A549 (cell line): ENCODE data around the gene TYK2. TPM values are rescaled to one million over a fixed set of nuclear protein-coding genes. Genes with fewer than 3 reads are reported as not detected.

ENCODE experiments used
- ATAC-seq, 2 experiments: fragments of 200-7000 bp in 1 of 2; fragments of >200 bp in 1 of 2; cut with Nextera tagmentation in 1 of 2; cut with Tn5 transposase in 1 of 2; 3 replicates each; pipeline versions ENCODE4 v1.8.0 to v1.9.1; 2018 to 2020; ENCODE audit warnings: mild to moderate bottlenecking in 1 of 2, moderate library complexity in 1 of 2
- CTCF ChIA-PET: fragments of 300-600 bp; sonication (Branson Sonifier 250); formaldehyde crosslinking; extraction: SDS; loops from one replicate; lab custom pipeline; 2021; ENCODE audit warnings: antibody characterized with exemption, inconsistent platforms; lab: Yijun Ruan, JAX
- POLR2A ChIA-PET: fragments of 350-600 bp; formaldehyde crosslinking; extraction: SDS; loops from one replicate; lab custom pipeline; 2021; ENCODE audit warnings: antibody characterized with exemption, inconsistent platforms; lab: Yijun Ruan, JAX
- DNase-seq, 2 experiments: peaks; one replicate each; pipeline versions ENCODE4 v3.0.0 to v3.0.0-alpha.2; 2011 to 2016; ENCODE audit warnings: low read depth in 1 of 2, low spot score in 1 of 2
- FAIRE-seq: peaks from 2 replicates; lab custom pipeline; 2011; peaks lifted over from hg19 to GRCh38; lab: Jason Lieb, UNC
- H3K27ac ChIP-seq, 2 experiments: fragments of >200 bp; sonication (Bioruptor Twin); formaldehyde crosslinking; 3 replicates each; pipeline ENCODE4 v1.5.1; 2016 to 2017
- H3K4me1 ChIP-seq: fragments of >200 bp; sonication (Bioruptor Twin); formaldehyde crosslinking; 3 replicates; pipeline ENCODE4 v1.6.1; 2016
- H3K4me2 ChIP-seq: fragments of >200 bp; sonication (Bioruptor Twin); formaldehyde crosslinking; 3 replicates; pipeline ENCODE4 v1.6.1; 2016
- H3K4me3 ChIP-seq: fragments of >200 bp; sonication (Bioruptor Twin); formaldehyde crosslinking; 3 replicates; pipeline ENCODE4 v1.5.1; 2016
- H3K9me3 ChIP-seq: fragments of >200 bp; sonication (Bioruptor Twin); formaldehyde crosslinking; 3 replicates; pipeline ENCODE4 v1.6.1; 2016
- ATOH8 ChIP-seq: fragments of 250-450 bp; sonication (Bioruptor Pico); IDR thresholded peaks from 2 replicates; pipeline ENCODE4 v1.5.0; 2020; ENCODE audit warnings: low read depth, mild to moderate bottlenecking, moderate library complexity
- BCL3 ChIP-seq: fragments of >200 bp; sonication (Bioruptor Twin); formaldehyde crosslinking; IDR thresholded peaks from 3 replicates; pipeline ENCODE4 v1.6.1; 2016
- BHLHE40 ChIP-seq: IDR thresholded peaks from 2 replicates; pipeline ENCODE4 v1.6.1; 2012; ENCODE audit warnings: low read depth, low read length, inconsistent platforms
- CBX8 ChIP-seq: fragments of 200-600 bp; sonication (generic); IDR thresholded peaks from 2 replicates; pipeline ENCODE4 v1.6.1; 2016
- CEBPB ChIP-seq, 2 experiments: fragments of >200 bp in 1 of 2; sonication (Bioruptor Twin) in 1 of 2; formaldehyde crosslinking in 1 of 2; IDR thresholded peaks; 2 replicates each; pipeline ENCODE4 v1.6.1; 2012 to 2016
- CTCF ChIP-seq: fragments of >200 bp; sonication (Bioruptor Twin); formaldehyde crosslinking; IDR thresholded peaks from 3 replicates; pipeline ENCODE4 v1.5.1; 2016
- ELK1 ChIP-seq: fragments of 150-350 bp; IDR thresholded peaks from 2 replicates; pipeline ENCODE4 v1.6.1; 2014; ENCODE audit warnings: low read depth, mild to moderate bottlenecking, low read length
- HDAC2 ChIP-seq: fragments of 200-600 bp; sonication (generic); IDR thresholded peaks from 2 replicates; pipeline ENCODE4 v1.6.1; 2016
- HES2 ChIP-seq: fragments of >200 bp; sonication (Bioruptor Twin); formaldehyde crosslinking; IDR thresholded peaks from 2 replicates; pipeline ENCODE4 v1.6.1; 2016
- HMGXB4 ChIP-seq: fragments of 250-450 bp; sonication (Bioruptor Pico); IDR thresholded peaks from 2 replicates; pipeline ENCODE4 v1.5.0; 2021; ENCODE audit warnings: mild to moderate bottlenecking, moderate library complexity, borderline replicate concordance
- HOXA7 ChIP-seq: fragments of 250-450 bp; sonication (Bioruptor Pico); IDR thresholded peaks from 2 replicates; pipeline ENCODE4 v1.5.0; 2020; ENCODE audit warnings: mild to moderate bottlenecking, moderate library complexity
- JUNB ChIP-seq: fragments of >200 bp; sonication (Bioruptor Twin); formaldehyde crosslinking; IDR thresholded peaks from 2 replicates; pipeline ENCODE4 v1.6.1; 2016
- MAFK ChIP-seq: fragments of 450-650 bp; IDR thresholded peaks from 2 replicates; pipeline ENCODE4 v1.6.1; 2014; ENCODE audit not compliant: partially characterized antibody
- MAX ChIP-seq: IDR thresholded peaks from 2 replicates; pipeline ENCODE4 v1.6.1; 2012
- MYC ChIP-seq: IDR thresholded peaks from 2 replicates; pipeline ENCODE4 v1.6.1; 2012; ENCODE audit warnings: mild to moderate bottlenecking, inconsistent platforms, low read length, improper control_type of control experiment, borderline replicate concordance
- NFE2L2 ChIP-seq: fragments of 150-350 bp; conservative IDR thresholded peaks from 2 replicates; pipeline ENCODE4 v1.6.1; 2014; ENCODE audit warnings: low read length
- PBX3 ChIP-seq: IDR thresholded peaks from 2 replicates; pipeline ENCODE4 v1.6.1; 2012
- POLR2AphosphoS2 ChIP-seq: conservative IDR thresholded peaks from 2 replicates; pipeline ENCODE4 v1.6.1; 2012; ENCODE audit warnings: low read length, improper control_type of control experiment, inconsistent platforms
- RAD21 ChIP-seq, 2 experiments: fragments of >200 bp in 1 of 2; sonication (Bioruptor Twin) in 1 of 2; formaldehyde crosslinking in 1 of 2; IDR thresholded peaks in 1 of 2; conservative IDR thresholded peaks in 1 of 2; 2 replicates in 1 of 2; 3 replicates in 1 of 2; pipeline ENCODE4 v1.6.1; 2012 to 2018; ENCODE audit warnings: inconsistent platforms in 1 of 2
- RARB ChIP-seq: fragments of 250-450 bp; sonication (Bioruptor Pico); IDR thresholded peaks from 2 replicates; pipeline ENCODE4 v1.8.0; 2021; ENCODE audit warnings: mild to moderate bottlenecking, moderate library complexity
- RCOR1 ChIP-seq: fragments of 150-350 bp; IDR thresholded peaks from 2 replicates; pipeline ENCODE4 v1.6.1; 2014; ENCODE audit warnings: antibody characterized with exemption, low read length, low read depth
- RFX5 ChIP-seq: fragments of 450-650 bp; IDR thresholded peaks from 2 replicates; pipeline ENCODE4 v1.7.1; 2014; ENCODE audit warnings: antibody characterized with exemption, mild to moderate bottlenecking, moderate library complexity
- SMC3 ChIP-seq: fragments of >200 bp; sonication (Bioruptor Twin); formaldehyde crosslinking; IDR thresholded peaks from 3 replicates; pipeline ENCODE4 v1.6.1; 2018; ENCODE audit warnings: inconsistent platforms
- TFCP2L1 ChIP-seq: fragments of 250-450 bp; sonication (Bioruptor Pico); IDR thresholded peaks from 2 replicates; pipeline ENCODE4 v1.5.0; 2021; ENCODE audit warnings: mild to moderate bottlenecking
- USF2 ChIP-seq: fragments of 450-650 bp; IDR thresholded peaks from 2 replicates; pipeline ENCODE4 v1.6.1; 2014; ENCODE audit warnings: antibody characterized with exemption
- ZNF302 ChIP-seq: fragments of 250-450 bp; sonication (Bioruptor Pico); IDR thresholded peaks from 2 replicates; pipeline ENCODE4 v1.9.0; 2021; ENCODE audit warnings: inconsistent platforms, mild to moderate bottlenecking, moderate library complexity
- WGBS: methylation state at CpG from one replicate; pipeline ENCODE4 v1.1.6; 2017; ENCODE audit errors: missing lambda C conversion rate; 5-methylcytosine and 5-hydroxymethylcytosine counted together
- polyA plus RNA-seq, 4 experiments: library from polyadenylated mRNA; depleted of rRNA in 3 of 4; stranded (reverse); fragments of >200 nt; fragmentation: RNase III in 1 of 4; extraction: RNeasy Plus Mini Kit Qiagen cat#74134 plus additional on column Dnase treatment in 1 of 4; gene quantifications; 2 replicates in 3 of 4; 3 replicates in 1 of 4; pipeline ENCODE4 v1.2.3, GENCODE V29; 2011 to 2017

TYK2 gene
- polyA plus RNA-seq, 2 of the 4 experiments (the other 2 are of a cell fraction) = 17.0 to 57.1 TPM

GRCh38 chr19:10364644-10365043, 15.7 kb downstream of the TYK2 start:
- ChIA-PET POLR2A (no interaction called here), CTCF (no interaction called here)
- ATAC-seq = no peak
- FAIRE-seq = no peak
- Histone ChIP-seq H3K9me3 (peaks cover 12% of the 10 kb centered on the region), H3K27ac (no peak overlapping the region), H3K4me2 (no peak overlapping the region), H3K4me3 (no peak overlapping the region)
- no CpG with 5 or more reads among the region's 19 CpGs for WGBS
- TF ChIP-seq RARB (no peak), CEBPB (IDR thresholded peaks at IDR 0.05) (no peak), RFX5 (no peak), BCL3 (no peak), MAFK (no peak), BHLHE40 (no peak), JUNB (no peak), SMC3 (no peak), TFCP2L1 (CRISPR knock-in tag) (no peak), PBX3 (no peak), RAD21 (conservative IDR thresholded peaks at IDR 0.05 in 1 of 2, IDR thresholded peaks at IDR 0.05 in 1 of 2) (no peak), MYC (no peak), HDAC2 (no peak), CBX8 (no peak), USF2 (no peak), NFE2L2 (no peak), ATOH8 (CRISPR knock-in tag) (no peak)
- TF ChIP-seq, all 56 proteins: peak for 0
- no peaks in the 10 kb centered on the region for H3K4me1 ChIP-seq
- no peak for DNase-seq

GRCh38 chr19:10363789-10364281, 16.5 kb downstream of the TYK2 start:
- TF ChIP-seq MAFK (no peak), POLR2AphosphoS2 (no peak), MAX (no peak), HMGXB4 (no peak), RAD21 (conservative IDR thresholded peaks at IDR 0.05 in 1 of 2, IDR thresholded peaks at IDR 0.05 in 1 of 2) (no peak), TFCP2L1 (CRISPR knock-in tag) (no peak), ELK1 (no peak), ZNF302 (CRISPR knock-in tag) (no peak), MYC (no peak), HDAC2 (no peak), PBX3 (no peak), CTCF (no peak), HOXA7 (CRISPR knock-in tag) (no peak), RCOR1 (no peak), HES2 (no peak)
- WGBS = 77% methylated on average over 7 of the region's 12 CpGs
- POLR2A ChIA-PET = no interaction called here
- no peaks in the 10 kb centered on the region for H3K4me1 ChIP-seq
- H3K9me3 ChIP-seq = peaks cover 6% of the 10 kb centered on the region; the same call in 2 of the 3 replicates
- DNase-seq (no peak), FAIRE-seq (no peak), ATAC-seq (no peak)
- no peak overlapping the region for H3K27ac ChIP-seq
- no peak overlapping the region for H3K4me3 ChIP-seq
- CTCF ChIA-PET = no interaction called here
- H3K4me2 ChIP-seq = no peak overlapping the region
